Activated CD4-positive, alpha-beta T cell treated with anti-CD3 and anti-CD28 coated beads for 36 hours (primary cell): ENCODE data around the gene CBLC. TPM values are rescaled to one million over a fixed set of nuclear protein-coding genes. Genes with fewer than 3 reads are reported as not detected.
"Not testable (repeated sequence)": the region's sequence is repeated elsewhere in the genome, so short reads cannot be mapped to it uniquely, and the experiment has no call there.

Experiments
- ATAC-seq: fragments of 200-7000 bp; cut with Tn5 transposase; one replicate; pipeline ENCODE4 v1.10.0; 2021; ENCODE audit warnings: mild to moderate bottlenecking, moderate library complexity
- CTCF ChIA-PET: fragments of 350-600 bp; sonication (Branson Sonifier 250); formaldehyde crosslinking; loops from one replicate; lab custom pipeline; 2021; ENCODE audit warnings: antibody characterized with exemption; lab: Charles Lee
- POLR2A ChIA-PET: fragments of 350-600 bp; sonication (Branson Sonifier 250); formaldehyde crosslinking; loops from one replicate; lab custom pipeline; 2021; ENCODE audit warnings: antibody characterized with exemption, inconsistent platforms; lab: Charles Lee
- DNase-seq: peaks from one replicate; pipeline ENCODE4 v3.0.0-alpha.2; 2020
- H3K27ac Mint-ChIP-seq: one replicate; pipeline ENCODE4 v1.8.0; 2021; ENCODE audit warnings: mixed read lengths
- H3K27me3 Mint-ChIP-seq: one replicate; pipeline ENCODE4 v1.8.0; 2021; ENCODE audit warnings: mixed read lengths
- H3K36me3 Mint-ChIP-seq: one replicate; pipeline ENCODE4 v1.8.0; 2021; ENCODE audit warnings: low read depth, mixed read lengths
- H3K4me1 Mint-ChIP-seq: one replicate; pipeline ENCODE4 v1.8.0; 2021; ENCODE audit warnings: mixed read lengths
- H3K4me3 Mint-ChIP-seq: one replicate; pipeline ENCODE4 v1.8.0; 2021; ENCODE audit warnings: mild to moderate bottlenecking, moderate library complexity, mixed read lengths
- H3K9me3 Mint-ChIP-seq: one replicate; pipeline ENCODE4 v1.8.0; 2021; ENCODE audit warnings: low read depth, mixed read lengths
- intact Hi-C, 2 experiments: fragments of 100-400 bp; cut with DNase I in 1 of 2; cut with micrococcal nuclease in 1 of 2; formaldehyde crosslinking; loops; one replicate each; pipeline versions ENCODE4 v1.14.2 to v1.15.1; 2022 to 2024; cut with DNase I, micrococcal nuclease
- total RNA-seq, 2 experiments: library from RNA; stranded (reverse); gene quantifications; one replicate each; pipeline ENCODE4 v1.2.3, GENCODE V29; 2021

CBLC gene
- total RNA-seq, 2 experiments from 2014 or later = not detected

DNA sequence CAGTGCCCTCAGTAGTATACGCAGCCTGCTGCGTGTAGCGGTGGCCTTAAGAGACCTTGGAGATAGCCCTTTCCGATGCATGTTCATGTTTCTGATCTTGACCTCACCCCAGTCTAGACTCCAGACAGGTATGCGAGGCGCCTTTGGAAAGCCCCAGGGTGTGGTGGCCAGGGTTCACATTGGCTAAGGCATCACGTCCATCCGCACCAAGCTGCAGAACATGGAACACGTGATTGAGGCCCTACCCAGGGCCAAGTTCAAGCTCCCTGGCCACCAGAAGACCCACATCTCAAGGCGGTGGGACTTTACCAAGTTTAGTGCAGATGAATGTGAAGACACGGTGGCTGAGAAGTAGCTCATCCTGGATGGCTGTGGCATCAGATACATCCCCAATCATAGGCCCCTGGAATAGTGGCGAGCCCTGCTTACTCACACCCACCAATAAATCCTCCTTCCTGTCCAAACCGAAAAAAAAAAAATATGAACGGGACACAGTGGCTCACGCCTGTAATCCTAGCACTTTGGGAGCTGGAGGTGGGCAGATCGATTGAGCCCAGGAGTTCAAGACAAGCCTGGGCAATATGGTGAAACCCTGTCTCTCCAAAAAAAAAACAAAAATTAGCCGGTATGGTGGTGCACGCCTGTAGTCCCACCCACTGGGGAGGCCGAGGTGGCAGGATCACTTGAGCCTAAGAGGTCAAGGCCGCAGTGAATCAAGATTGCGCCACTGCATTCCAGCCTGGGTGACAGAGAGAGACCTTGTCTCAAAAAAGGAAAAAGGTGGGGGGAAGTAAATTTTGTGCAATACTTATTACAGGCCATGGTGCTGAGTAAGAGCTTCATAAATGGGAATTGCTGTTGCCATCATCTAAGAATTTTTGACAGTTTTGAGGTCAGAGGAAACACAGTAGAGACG, 12.4 kb upstream of the CBLC start:
- H3K4me1 Mint-ChIP-seq = peaks cover 40% of the 10 kb centered on the region
- H3K9me3 Mint-ChIP-seq = peaks cover 4% of the 10 kb centered on the region
- intact Hi-C loops = no loop called here
- DNase-seq = no peak
- CTCF ChIA-PET = interaction anchor here (1.0 to 10.0 kb wide), 4 partner anchors 10 to 111 kb away, joined by 3 to 288 read pairs (median 4); no protein-coding TSS in a partner anchor
- H3K36me3 Mint-ChIP-seq = peaks cover 9% of the 10 kb centered on the region
- POLR2A ChIA-PET = interaction anchor here (0.5 to 1.1 kb wide), 3 partner anchors 12 to 353 kb away, joined by 3 to 5 read pairs (median 4); no protein-coding TSS in a partner anchor
- ATAC-seq = no peak
- no peaks in the 10 kb centered on the region for H3K27me3 Mint-ChIP-seq
- H3K27ac Mint-ChIP-seq = no peak overlapping the region
- H3K4me3 Mint-ChIP-seq = no peak overlapping the region

DNA sequence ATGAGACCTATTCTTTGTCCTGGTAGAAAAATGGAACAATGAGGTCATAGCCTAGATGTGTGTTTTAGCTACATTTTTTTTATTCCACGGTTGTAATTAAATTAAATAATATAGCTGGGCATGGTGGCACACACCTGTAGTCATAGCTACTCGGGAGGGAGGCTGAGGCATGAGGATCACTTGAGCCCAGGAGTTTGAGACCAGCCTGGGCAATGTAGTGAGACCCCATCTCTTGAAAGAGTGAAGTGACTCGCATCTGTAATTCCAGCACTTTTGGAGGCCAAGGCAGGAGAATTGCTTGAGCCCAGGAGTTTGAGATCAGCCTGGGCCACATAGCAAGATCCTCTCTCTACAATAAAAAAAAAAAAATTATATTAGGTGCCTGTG, 11.7 kb upstream of the CBLC start:
- Mint-ChIP-seq H3K9me3 (peaks cover 4% of the 10 kb centered on the region), H3K4me1 (peaks cover 39% of the 10 kb centered on the region), H3K27me3 (no peaks in the 10 kb centered on the region), H3K4me3 (no peak overlapping the region), H3K36me3 (peaks cover 4% of the 10 kb centered on the region), H3K27ac (no peak overlapping the region)
- DNase-seq = no peak
- ChIA-PET POLR2A (interaction anchor here (0.6 kb wide), 1 partner anchor 17 kb away, joined by 3 read pairs; no protein-coding TSS in a partner anchor), CTCF (interaction anchor here (1.0 to 10.0 kb wide), 4 partner anchors 11 to 111 kb away, joined by 3 to 288 read pairs (median 4); no protein-coding TSS in a partner anchor)
- intact Hi-C loops = no loop called here
- no peak for ATAC-seq

DNA sequence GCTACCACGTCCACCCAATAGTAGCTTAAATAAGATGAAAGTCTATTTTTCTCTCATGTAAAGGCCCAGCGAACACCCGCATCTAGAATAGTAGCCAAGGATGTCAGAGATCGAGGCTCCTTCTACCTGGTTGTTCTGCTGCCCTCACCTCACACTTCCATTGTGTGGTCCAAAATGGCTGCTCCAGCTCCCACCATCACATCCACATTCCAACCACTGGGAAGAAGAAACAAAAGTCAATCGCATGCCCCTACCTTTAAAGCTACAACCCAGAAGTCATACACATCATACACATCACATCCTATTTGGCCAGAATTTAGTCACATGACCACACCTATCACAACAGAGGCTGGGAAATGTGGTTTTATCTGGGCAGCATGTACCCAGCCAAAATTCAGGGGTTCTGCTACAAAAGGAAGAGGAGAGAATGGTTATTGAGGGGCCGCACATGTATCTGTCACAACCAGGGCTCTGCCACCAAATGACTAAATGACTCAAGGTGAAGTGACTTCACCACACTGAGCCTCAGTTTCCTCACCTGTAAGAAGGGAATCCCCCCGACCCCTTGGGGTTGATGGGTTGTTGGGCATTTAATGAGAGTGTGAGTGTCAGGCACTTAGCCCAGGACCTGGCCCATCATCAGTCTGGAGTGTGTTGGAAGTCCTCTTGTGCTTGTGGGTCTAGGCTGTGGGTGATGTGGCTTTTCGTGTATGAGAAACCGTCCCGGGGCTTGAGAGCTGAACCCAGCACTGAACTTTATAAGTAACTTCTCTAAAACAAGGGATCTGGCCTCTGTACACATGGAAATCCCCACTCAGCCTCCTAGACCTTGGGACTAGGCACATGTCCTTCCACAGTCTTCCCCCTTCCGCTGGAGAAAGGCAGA, 10.2 kb upstream of the CBLC start:
- DNase-seq = peak; percentile 33
- peaks cover 35% of the 10 kb centered on the region for H3K4me1 Mint-ChIP-seq

DNA sequence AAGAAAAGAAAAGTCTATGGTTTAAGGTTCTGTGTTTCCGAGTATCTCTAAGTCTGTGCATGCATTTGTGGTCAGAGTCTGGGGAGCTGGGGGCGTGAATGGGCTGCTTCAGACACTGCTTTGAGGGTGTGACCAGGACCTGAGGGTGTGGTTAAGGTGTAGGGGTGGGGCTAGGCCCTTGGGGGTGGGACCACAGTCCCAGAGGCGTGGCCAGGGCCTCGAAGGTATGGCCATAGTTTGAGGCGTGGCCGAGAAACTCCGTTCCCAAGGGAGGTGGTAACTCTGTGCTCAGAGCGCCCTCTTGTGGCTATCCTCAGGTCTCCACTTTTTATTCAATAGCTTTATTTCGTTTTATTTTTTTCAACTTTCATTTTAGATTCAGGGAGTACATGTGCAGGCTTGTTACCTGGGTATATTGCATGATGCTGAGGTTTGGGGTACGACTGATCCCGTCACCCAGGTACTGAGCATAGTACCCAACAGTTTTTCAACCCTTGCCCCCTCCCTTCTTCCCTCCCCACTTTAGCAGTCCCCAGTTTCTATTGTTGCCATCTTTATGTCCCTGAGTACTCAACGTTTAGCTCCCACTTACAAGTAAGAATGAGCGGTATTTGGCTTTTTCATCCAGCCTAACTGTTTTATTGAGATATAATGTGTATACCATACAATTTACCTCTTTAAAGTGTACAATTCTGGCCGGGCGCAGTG, 7.0 kb upstream of the CBLC start:
- H3K4me1 Mint-ChIP-seq = peaks cover 30% of the 10 kb centered on the region
- intact Hi-C loops = loop anchor here (1.0 to 5.0 kb wide), 8 partner anchors 17 to 408 kb away; partner anchors contain the start of genes BLOC1S3 (in 1 of the 2) and TRAPPC6A (in 1 of the 2)
- peak; percentile 100 for ATAC-seq
- no peaks in the 10 kb centered on the region for H3K27me3 Mint-ChIP-seq
- no peaks in the 10 kb centered on the region for H3K36me3 Mint-ChIP-seq
- peak; percentile 99 for DNase-seq
- peak overlapping the region; percentile 47 for H3K4me3 Mint-ChIP-seq
- POLR2A ChIA-PET = interaction anchor here (0.5 to 1.5 kb wide), 10 partner anchors 18 to 1242 kb away, joined by 3 to 20 read pairs (median 5); no protein-coding TSS in a partner anchor
- CTCF ChIA-PET = interaction anchor here (0.6 to 10.0 kb wide), 32 partner anchors 10 to 1830 kb away, joined by 3 to 288 read pairs (median 6); partner anchors contain the start of gene RELB
- H3K27ac Mint-ChIP-seq = peak overlapping the region; percentile 77
- peaks cover 4% of the 10 kb centered on the region for H3K9me3 Mint-ChIP-seq

More for the DNA sequence above, 10.2 kb upstream of the CBLC start:
- no peak for ATAC-seq
- peaks cover 4% of the 10 kb centered on the region for H3K9me3 Mint-ChIP-seq
- ChIA-PET CTCF (interaction anchor here (0.7 to 10.0 kb wide), 6 partner anchors 9 to 43 kb away, joined by 3 to 288 read pairs (median 4); no protein-coding TSS in a partner anchor), POLR2A (interaction anchor here (0.9 kb wide), 1 partner anchor 10 kb away, joined by 3 read pairs; no protein-coding TSS in a partner anchor)
- H3K4me3 Mint-ChIP-seq = no peak overlapping the region
- intact Hi-C loops = no loop called here
- H3K27me3 Mint-ChIP-seq = no peaks in the 10 kb centered on the region
- H3K36me3 Mint-ChIP-seq = no peaks in the 10 kb centered on the region
- peak overlapping the region; percentile 37 for H3K27ac Mint-ChIP-seq

DNA sequence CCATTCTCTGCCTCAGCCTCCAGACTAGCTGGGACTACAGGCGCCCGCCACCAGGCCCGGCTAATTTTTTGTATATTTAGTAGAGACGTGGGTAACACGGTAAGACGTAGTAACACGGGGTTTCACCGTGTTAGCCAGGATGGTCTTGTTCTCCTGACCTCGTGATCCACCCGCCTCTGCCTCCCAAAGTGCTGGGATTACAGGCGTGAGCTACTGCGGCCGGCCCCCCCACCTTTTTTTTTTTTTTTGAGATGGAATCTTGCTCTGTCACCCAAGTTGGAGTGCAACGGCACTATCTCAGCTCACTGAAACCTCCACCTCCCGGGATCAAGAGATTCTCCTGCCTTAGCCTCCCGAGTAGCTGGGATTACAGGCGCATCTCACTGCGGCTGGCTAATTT, 5.5 kb upstream of the CBLC start:
- ATAC-seq, H3K27ac Mint-ChIP-seq, H3K9me3 Mint-ChIP-seq, H3K27me3 Mint-ChIP-seq, H3K4me3 Mint-ChIP-seq, H3K36me3 Mint-ChIP-seq, POLR2A ChIA-PET, DNase-seq: not testable (repeated sequence)
- intact Hi-C loops = loop anchor here in 1 of 2 experiments (5.0 kb wide), 1 partner anchor 185 kb away; no protein-coding TSS in a partner anchor
- H3K4me1 Mint-ChIP-seq = peaks cover 30% of the 10 kb centered on the region
- CTCF ChIA-PET = interaction anchor here (1.3 to 10.0 kb wide), 7 partner anchors 12 to 108 kb away, joined by 3 to 288 read pairs (median 19); no protein-coding TSS in a partner anchor

DNA sequence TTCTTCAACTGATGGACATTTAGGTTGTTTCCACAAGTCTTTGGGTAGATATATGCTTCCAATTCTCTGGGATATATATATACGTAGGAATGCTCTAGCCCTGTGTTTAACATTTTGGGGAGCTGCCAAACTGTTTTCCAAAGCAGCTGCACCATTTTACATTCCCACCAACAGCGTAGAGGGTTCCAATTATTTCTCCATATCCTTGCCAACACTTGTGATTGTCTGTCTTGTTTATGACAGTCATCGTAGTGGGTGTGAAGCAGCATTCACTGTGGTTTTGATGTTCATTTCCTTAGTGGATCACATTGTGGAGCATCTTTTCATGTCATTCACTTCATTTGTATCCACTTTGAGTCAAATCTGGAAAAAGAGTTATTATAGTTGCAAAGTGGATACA, 4.7 kb upstream of the CBLC start:
- DNase-seq (no peak), ATAC-seq (no peak)
- Mint-ChIP-seq H3K36me3 (no peaks in the 10 kb centered on the region), H3K27ac (no peak overlapping the region), H3K9me3 (peaks cover 4% of the 10 kb centered on the region), H3K4me1 (peaks cover 21% of the 10 kb centered on the region), H3K4me3 (no peak overlapping the region), H3K27me3 (no peaks in the 10 kb centered on the region)
- ChIA-PET POLR2A (no interaction called here), CTCF (interaction anchor here (4.2 to 10.0 kb wide), 3 partner anchors 11 to 81 kb away, joined by 36 to 288 read pairs (median 66); no protein-coding TSS in a partner anchor)
- intact Hi-C loops = loop anchor here in 1 of 2 experiments (5.0 kb wide), 1 partner anchor 186 kb away; no protein-coding TSS in a partner anchor

DNA sequence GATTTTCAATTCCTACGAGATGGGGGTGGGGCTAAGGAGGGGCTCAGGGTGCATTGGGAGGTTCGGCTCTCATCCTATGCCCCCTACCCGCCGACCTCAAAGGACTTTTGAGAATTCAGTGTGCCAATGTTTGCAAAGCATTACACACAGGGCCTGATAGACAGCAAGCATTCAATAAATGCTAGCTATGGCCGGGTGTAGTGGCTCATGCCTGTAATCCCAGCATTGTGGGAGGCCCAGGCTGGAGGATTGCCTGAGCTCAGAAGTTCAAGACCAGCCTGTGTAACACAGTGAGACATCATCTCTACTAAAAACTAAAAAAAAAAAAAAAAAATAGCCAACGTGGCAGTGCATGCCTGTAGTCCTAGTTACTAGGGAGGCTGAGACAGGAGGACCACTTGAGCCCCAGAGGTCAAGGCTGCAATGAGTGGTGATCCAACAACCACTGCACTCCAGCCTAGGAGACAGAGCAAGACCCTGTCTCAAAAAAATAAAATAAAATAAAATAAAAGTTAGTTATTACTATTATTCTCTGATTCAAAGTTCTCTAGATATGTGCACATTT, 1.9 kb upstream of the CBLC start:
- DNase-seq (no peak), ATAC-seq (no peak)
- Mint-ChIP-seq H3K4me1 (peaks cover 5% of the 10 kb centered on the region), H3K36me3 (no peaks in the 10 kb centered on the region), H3K4me3 (no peak overlapping the region), H3K9me3 (no peaks in the 10 kb centered on the region), H3K27ac (no peak overlapping the region), H3K27me3 (no peaks in the 10 kb centered on the region)
- ChIA-PET POLR2A (no interaction called here), CTCF (interaction anchor here (1.2 to 6.3 kb wide), 2 partner anchors 53 to 84 kb away, joined by 5 to 66 read pairs; no protein-coding TSS in a partner anchor)
- intact Hi-C loops = no loop called here

DNA sequence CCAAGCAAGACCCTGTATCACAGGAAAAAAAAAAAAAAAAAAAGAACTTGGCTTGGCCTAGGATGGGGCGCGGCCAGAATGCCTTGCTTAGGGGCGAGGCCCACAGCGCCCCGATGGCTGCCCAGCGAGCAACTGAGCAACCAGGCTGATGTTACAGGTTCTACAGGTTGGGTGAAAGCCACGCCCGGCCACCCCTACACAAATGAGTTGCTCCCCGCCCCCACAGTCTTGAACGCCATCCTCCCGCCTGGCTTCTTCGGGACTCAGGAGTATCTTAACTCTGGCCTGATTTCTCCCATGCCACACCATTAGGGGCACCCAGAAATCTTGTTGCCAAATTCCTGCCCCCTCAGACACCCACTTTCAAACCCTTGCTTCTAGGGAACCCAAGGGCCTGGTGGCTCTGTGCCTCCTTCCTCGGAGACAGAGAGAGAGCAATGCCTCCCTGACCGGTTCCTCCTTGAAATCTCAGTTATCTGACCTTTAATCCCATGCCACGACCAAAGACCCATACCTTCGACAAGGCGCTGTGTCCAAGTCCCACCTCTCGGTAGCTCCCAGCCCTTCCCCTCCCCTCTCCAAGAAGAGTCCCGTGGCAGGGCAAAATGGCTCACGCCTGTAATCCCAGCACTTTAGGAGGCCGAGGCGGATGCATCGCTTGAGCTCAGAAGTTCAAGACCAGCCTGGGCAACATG, 1.1 kb upstream of the CBLC start:
- H3K9me3 Mint-ChIP-seq = no peaks in the 10 kb centered on the region
- DNase-seq (no peak), ATAC-seq (no peak)
- no peaks in the 10 kb centered on the region for H3K36me3 Mint-ChIP-seq
- CTCF ChIA-PET = interaction anchor here (0.6 to 0.9 kb wide), 4 partner anchors 10 to 53 kb away, joined by 3 to 4 read pairs (median 3); no protein-coding TSS in a partner anchor
- no peak overlapping the region for H3K27ac Mint-ChIP-seq
- H3K27me3 Mint-ChIP-seq = no peaks in the 10 kb centered on the region
- H3K4me3 Mint-ChIP-seq = no peak overlapping the region
- POLR2A ChIA-PET = no interaction called here
- intact Hi-C loops = no loop called here
- peaks cover 2% of the 10 kb centered on the region for H3K4me1 Mint-ChIP-seq

DNA sequence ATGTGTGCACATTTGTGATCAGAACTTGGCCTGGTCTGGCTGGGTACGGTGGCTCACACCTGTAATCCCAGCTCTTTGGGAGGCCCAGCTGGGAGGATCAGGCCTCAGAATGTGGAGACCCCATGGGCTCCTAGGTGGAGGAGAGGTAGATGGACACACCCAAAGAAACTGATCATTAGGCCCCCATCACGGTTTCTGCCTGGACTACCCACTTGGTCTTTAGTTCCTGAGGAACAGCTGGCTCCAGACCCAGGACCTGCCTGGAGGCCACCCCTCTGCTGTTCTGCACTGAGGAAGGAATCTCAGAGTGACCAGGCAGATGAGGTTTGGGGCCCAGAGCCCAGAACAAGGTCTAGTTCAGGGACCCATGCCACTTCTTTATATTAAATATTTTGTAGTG, 1.5 kb downstream of the CBLC start:
- H3K36me3 Mint-ChIP-seq = no peaks in the 10 kb centered on the region
- no peaks in the 10 kb centered on the region for H3K9me3 Mint-ChIP-seq
- no peak overlapping the region for H3K4me3 Mint-ChIP-seq
- intact Hi-C loops = no loop called here
- DNase-seq = no peak
- CTCF ChIA-PET = interaction anchor here (0.6 to 3.3 kb wide), 2 partner anchors 56 to 60 kb away, joined by 3 to 13 read pairs; no protein-coding TSS in a partner anchor
- no peak overlapping the region for H3K27ac Mint-ChIP-seq
- ATAC-seq = no peak
- H3K4me1 Mint-ChIP-seq = peaks cover under 1% of the 10 kb centered on the region
- H3K27me3 Mint-ChIP-seq = no peaks in the 10 kb centered on the region
- POLR2A ChIA-PET = no interaction called here
